ENCODE measurements around the gene GLRX5. TPM values are rescaled to one million over a fixed set of nuclear protein-coding genes. Genes with fewer than 3 reads are reported as not detected.

The GLRX5 gene
- total RNA-seq, 4 donors from 2014 or later: 19.8 to 42.1 (median 33.7) TPM

- WGBS: 47% methylated on average over 4 of the region's 4 CpGs
- TF ChIP-seq POLR2AphosphoS5 (IDR thresholded peaks at IDR 0.05) (no peak), POLR2A (IDR thresholded peaks at IDR 0.05) (no peak), EP300 (IDR thresholded peaks at IDR 0.05) (no peak), CTCF (IDR thresholded peaks at IDR 0.05) (no peak)
- DNase-seq (ENCODE audit: low spot score in 2 of 2): no peak
Measured at GRCh38 chr14:95564060-95564459, 29.2 kb downstream of the GLRX5 start.

GRCh38 chr14:95569440-95569839, 34.6 kb downstream of the GLRX5 start:
- no peaks in the 10 kb centered on the region for H3K9me3 ChIP-seq
- WGBS: 70% methylated on average over 3 of the region's 3 CpGs

More at GRCh38 chr14:95564060-95564459, 29.2 kb downstream of the GLRX5 start:
- Histone ChIP-seq H3K4me1 (peaks cover 3% of the 10 kb centered on the region), H3K36me3 (no peaks in the 10 kb centered on the region), H3K27me3 (no peaks in the 10 kb centered on the region), H3K9me3 (no peaks in the 10 kb centered on the region), H3K27ac (no peak overlapping the region), H3K4me3 (no peak overlapping the region)

GRCh38 chr14:95573313-95573712, 38.5 kb downstream of the GLRX5 start:
- TF ChIP-seq POLR2A (IDR thresholded peaks at IDR 0.05) (no peak), CTCF (IDR thresholded peaks at IDR 0.05) (no peak)
- Histone ChIP-seq H3K4me3 (no peak overlapping the region), H3K36me3 (no peaks in the 10 kb centered on the region), H3K9me3 (no peaks in the 10 kb centered on the region), H3K27ac (no peak overlapping the region), H3K4me1 (no peaks in the 10 kb centered on the region), H3K27me3 (peaks cover 8% of the 10 kb centered on the region)
- DNase-seq (ENCODE audit: low spot score in 2 of 2): no peak
- WGBS: 93% methylated on average over 7 of the region's 7 CpGs

More at GRCh38 chr14:95569440-95569839, 34.6 kb downstream of the GLRX5 start:
- DNase-seq (ENCODE audit: low spot score in 2 of 2): no peak
- H3K4me3 ChIP-seq: no peak overlapping the region
- H3K27me3 ChIP-seq: no peaks in the 10 kb centered on the region
- no peaks in the 10 kb centered on the region for H3K36me3 ChIP-seq
- TF ChIP-seq POLR2A (IDR thresholded peaks at IDR 0.05): no peak
- no peak for TF ChIP-seq EP300 (IDR thresholded peaks at IDR 0.05)
- no peak for TF ChIP-seq CTCF (IDR thresholded peaks at IDR 0.05)
- no peak for TF ChIP-seq POLR2AphosphoS5 (IDR thresholded peaks at IDR 0.05)
- no peak overlapping the region for H3K27ac ChIP-seq
- H3K4me1 ChIP-seq: no peaks in the 10 kb centered on the region

GRCh38 chr14:95575840-95576473, 41.1 kb downstream of the GLRX5 start:
- Histone ChIP-seq H3K4me1 (no peaks in the 10 kb centered on the region), H3K36me3 (no peaks in the 10 kb centered on the region), H3K27ac (no peak overlapping the region), H3K9me3 (no peaks in the 10 kb centered on the region), H3K4me3 (no peak overlapping the region), H3K27me3 (peaks cover 15% of the 10 kb centered on the region)
- 29% methylated on average over 3 of the region's 3 CpGs for WGBS
- TF ChIP-seq EP300 (IDR thresholded peaks at IDR 0.05): no peak
- TF ChIP-seq CTCF (IDR thresholded peaks at IDR 0.05): no peak
- no peak for TF ChIP-seq POLR2AphosphoS5 (IDR thresholded peaks at IDR 0.05)
- TF ChIP-seq POLR2A (IDR thresholded peaks at IDR 0.05): no peak
- no peak for DNase-seq (ENCODE audit: low spot score in 2 of 2)

- H3K9me3 ChIP-seq: no peaks in the 10 kb centered on the region
- no peak overlapping the region for H3K27ac ChIP-seq
- 74% methylated on average over 12 of the region's 12 CpGs for WGBS
- no peaks in the 10 kb centered on the region for H3K36me3 ChIP-seq
- DNase-seq (ENCODE audit: low spot score in 2 of 2): no peak
- no peaks in the 10 kb centered on the region for H3K4me1 ChIP-seq
- no peak overlapping the region for H3K4me3 ChIP-seq
- TF ChIP-seq POLR2AphosphoS5 (IDR thresholded peaks at IDR 0.05) (no peak), CTCF (IDR thresholded peaks at IDR 0.05) (no peak), EP300 (IDR thresholded peaks at IDR 0.05) (no peak), POLR2A (IDR thresholded peaks at IDR 0.05) (no peak)
- peaks cover 20% of the 10 kb centered on the region for H3K27me3 ChIP-seq
Measured at GRCh38 chr14:95577067-95577800, 42.4 kb downstream of the GLRX5 start.
